WTC11 (cell line): ENCODE measurements around the gene SHLD1. TPM values are rescaled to one million over a fixed set of nuclear protein-coding genes. Genes with fewer than 3 reads are reported as not detected.

Experiments used
- ATAC-seq: fragments of 200-7000 bp; cut with Tn5 transposase; 2 replicates; pipeline ENCODE4 v1.10.0; 2021; ENCODE audit warnings: mild to moderate bottlenecking, moderate library complexity
- CTCF ChIA-PET: fragments of 300-600 bp; sonication (Branson Sonifier 250); formaldehyde crosslinking; loops from one replicate; lab custom pipeline; 2021; ENCODE audit warnings: antibody characterized with exemption; lab: Charles Lee
- POLR2A ChIA-PET: fragments of 350-600 bp; sonication (Branson Sonifier 250); formaldehyde crosslinking; loops from one replicate; lab custom pipeline; 2021; ENCODE audit warnings: antibody characterized with exemption; lab: Charles Lee
- DNase-seq: peaks from one replicate; pipeline ENCODE4 v3.0.0; 2021; ENCODE audit warnings: low spot score
- H3K27ac Mint-ChIP-seq: 2 replicates; pipeline ENCODE4 v1.8.0; 2021; ENCODE audit warnings: mixed read lengths
- H3K27me3 Mint-ChIP-seq: 2 replicates; pipeline ENCODE4 v1.8.0; 2021; ENCODE audit warnings: low read depth, mild to moderate bottlenecking, moderate library complexity, mixed read lengths
- H3K36me3 Mint-ChIP-seq: 2 replicates; pipeline ENCODE4 v1.8.0; 2021; ENCODE audit warnings: mixed read lengths
- H3K4me1 Mint-ChIP-seq: 2 replicates; pipeline ENCODE4 v1.8.0; 2022; ENCODE audit warnings: mixed read lengths
- H3K4me3 Mint-ChIP-seq: 2 replicates; pipeline ENCODE4 v1.8.0; 2021; ENCODE audit warnings: mild to moderate bottlenecking, moderate library complexity, mixed read lengths
- H3K9me3 Mint-ChIP-seq: 2 replicates; pipeline ENCODE4 v1.8.0; 2021; ENCODE audit warnings: mixed read lengths
- ATF2 ChIP-seq: sonication (generic); formaldehyde crosslinking; IDR thresholded peaks from 2 replicates; pipeline ENCODE4 v1.8.1; 2022; ENCODE audit warnings: low read depth, missing genetic modification reagents, borderline replicate concordance
- ATF6 ChIP-seq: sonication (generic); formaldehyde crosslinking; IDR thresholded peaks from 2 replicates; pipeline ENCODE4 v1.8.1; 2023; ENCODE audit warnings: mild to moderate bottlenecking, missing genetic modification reagents
- CBFB ChIP-seq: sonication (generic); formaldehyde crosslinking; IDR thresholded peaks from 2 replicates; pipeline ENCODE4 v1.8.1; 2022; ENCODE audit warnings: mild to moderate bottlenecking, low read depth, missing genetic modification reagents
- CREB1 ChIP-seq: sonication (generic); formaldehyde crosslinking; IDR thresholded peaks from 2 replicates; pipeline ENCODE4 v1.8.0; 2023; ENCODE audit warnings: mild to moderate bottlenecking, missing genetic modification reagents
- E2F4 ChIP-seq: sonication (generic); formaldehyde crosslinking; IDR thresholded peaks from 2 replicates; pipeline ENCODE4 v1.8.1; 2022; ENCODE audit warnings: low read depth, mild to moderate bottlenecking, moderate library complexity, missing genetic modification reagents, borderline replicate concordance
- ELF4 ChIP-seq: sonication (generic); formaldehyde crosslinking; IDR thresholded peaks from 2 replicates; pipeline ENCODE4 v1.8.1; 2022; ENCODE audit warnings: low read depth, mild to moderate bottlenecking, moderate library complexity, missing genetic modification reagents
- GRHL2 ChIP-seq: fragments of 250-450 bp; sonication (Bioruptor Pico); IDR thresholded peaks from 2 replicates; pipeline ENCODE4 v1.8.0; 2022; ENCODE audit warnings: mild to moderate bottlenecking, moderate library complexity; ENCODE audit not compliant: insufficient replicate concordance, severe bottlenecking
- KAT7 ChIP-seq: sonication (generic); formaldehyde crosslinking; IDR thresholded peaks from 2 replicates; pipeline ENCODE4 v1.8.1; 2023; ENCODE audit warnings: missing genetic modification reagents, mild to moderate bottlenecking, borderline replicate concordance
- MAX ChIP-seq: sonication (generic); formaldehyde crosslinking; IDR thresholded peaks from 2 replicates; pipeline ENCODE4 v1.8.0; 2022; ENCODE audit warnings: mild to moderate bottlenecking, missing genetic modification reagents
- MLX ChIP-seq: sonication (generic); formaldehyde crosslinking; IDR thresholded peaks from 2 replicates; pipeline ENCODE4 v1.8.1; 2023; ENCODE audit warnings: mild to moderate bottlenecking, missing genetic modification reagents, moderate library complexity
- MYBL2 ChIP-seq: sonication (generic); formaldehyde crosslinking; IDR thresholded peaks from 2 replicates; pipeline ENCODE4 v1.8.1; 2023; ENCODE audit warnings: mild to moderate bottlenecking, moderate library complexity, missing genetic modification reagents
- OVOL2 ChIP-seq: fragments of 250-450 bp; sonication (Bioruptor Pico); IDR thresholded peaks from 2 replicates; pipeline ENCODE4 v1.9.0; 2021; ENCODE audit warnings: mild to moderate bottlenecking, borderline replicate concordance
- PRRX2 ChIP-seq: fragments of 250-450 bp; sonication (Bioruptor Pico); IDR thresholded peaks from 2 replicates; pipeline ENCODE4 v1.8.0; 2021; ENCODE audit warnings: mild to moderate bottlenecking
- SMAD4 ChIP-seq: sonication (generic); formaldehyde crosslinking; IDR thresholded peaks from 2 replicates; pipeline ENCODE4 v1.8.0; 2022; ENCODE audit warnings: mild to moderate bottlenecking, missing genetic modification reagents
- SP1 ChIP-seq: sonication (generic); formaldehyde crosslinking; conservative IDR thresholded peaks from 2 replicates; pipeline ENCODE4 v1.8.1; 2022; ENCODE audit warnings: missing genetic modification reagents
- TP53 ChIP-seq: sonication (generic); formaldehyde crosslinking; IDR thresholded peaks from 2 replicates; pipeline ENCODE4 v1.8.1; 2023; ENCODE audit warnings: mild to moderate bottlenecking, missing genetic modification reagents
- ZMAT4 ChIP-seq: fragments of 250-450 bp; sonication (Bioruptor Pico); IDR thresholded peaks from 2 replicates; pipeline ENCODE4 v1.9.0; 2021; ENCODE audit warnings: mild to moderate bottlenecking
- ZNF121 ChIP-seq: sonication (generic); formaldehyde crosslinking; IDR thresholded peaks from 2 replicates; pipeline ENCODE4 v1.8.0; 2023; ENCODE audit warnings: missing genetic modification reagents
- ZNF138 ChIP-seq: sonication (generic); formaldehyde crosslinking; conservative IDR thresholded peaks from 2 replicates; pipeline ENCODE4 v1.8.1; 2022; ENCODE audit warnings: mild to moderate bottlenecking, moderate library complexity, missing genetic modification reagents
- ZNF232 ChIP-seq: sonication (generic); formaldehyde crosslinking; IDR thresholded peaks from 2 replicates; pipeline ENCODE4 v1.8.0; 2022; ENCODE audit warnings: mild to moderate bottlenecking, missing genetic modification reagents
- ZNF317 ChIP-seq: sonication (generic); formaldehyde crosslinking; IDR thresholded peaks from 2 replicates; pipeline ENCODE4 v1.8.1; 2023; ENCODE audit warnings: low read depth, mild to moderate bottlenecking, moderate library complexity, missing genetic modification reagents, borderline replicate concordance
- total RNA-seq: library from RNA; stranded (reverse); gene quantifications from 3 replicates; pipeline ENCODE4 v1.2.3, GENCODE V29; 2021

The SHLD1 gene
- total RNA-seq, 1 experiment from 2014 or later: 4.1 TPM

- H3K27ac Mint-ChIP-seq: no peak overlapping the region
- peaks cover 3% of the 10 kb centered on the region; the same call in 1 of the 2 replicates for H3K27me3 Mint-ChIP-seq
- CTCF ChIA-PET: no interaction called here
- no peak for ATAC-seq
- no peaks in the 10 kb centered on the region; the same call in 1 of the 2 replicates for H3K4me1 Mint-ChIP-seq
- peaks cover 5% of the 10 kb centered on the region for H3K9me3 Mint-ChIP-seq
- no peaks in the 10 kb centered on the region for H3K36me3 Mint-ChIP-seq
- no peak for DNase-seq
- H3K4me3 Mint-ChIP-seq: no peak overlapping the region
- POLR2A ChIA-PET: no interaction called here
- TF ChIP-seq CBFB: no peak
- no peak for TF ChIP-seq MAX (CRISPR knock-in tag)
- TF ChIP-seq KAT7 (CRISPR knock-in tag): no peak
- TF ChIP-seq ZNF121: no peak
- no peak for TF ChIP-seq ZNF317
- no peak for TF ChIP-seq ZNF232 (CRISPR knock-in tag)
- TF ChIP-seq ZMAT4: no peak
- no peak for TF ChIP-seq MYBL2 (CRISPR knock-in tag)
- no peak for TF ChIP-seq ATF6 (CRISPR knock-in tag)
- TF ChIP-seq OVOL2 (CRISPR knock-in tag): no peak
- no peak for TF ChIP-seq ZNF138 (CRISPR knock-in tag)
- no peak for TF ChIP-seq TP53 (CRISPR knock-in tag)
- no peak for TF ChIP-seq GRHL2
- TF ChIP-seq MLX (CRISPR knock-in tag): no peak
- TF ChIP-seq SP1 (CRISPR knock-in tag): no peak
Observed at GRCh38 chr20:5731753-5732366, 18.3 kb upstream of the SHLD1 start.

- Mint-ChIP-seq H3K36me3 (no peaks in the 10 kb centered on the region), H3K27ac (no peak overlapping the region), H3K9me3 (no peaks in the 10 kb centered on the region), H3K27me3 (peaks cover 3% of the 10 kb centered on the region; the same call in 1 of the 2 replicates), H3K4me3 (no peak overlapping the region), H3K4me1 (no peaks in the 10 kb centered on the region; the same call in 1 of the 2 replicates)
- no peak for DNase-seq
- POLR2A ChIA-PET: no interaction called here
- no peak for ATAC-seq
- TF ChIP-seq PRRX2 (no peak), ATF2 (CRISPR knock-in tag) (no peak), ZNF232 (CRISPR knock-in tag) (no peak), ELF4 (no peak), KAT7 (CRISPR knock-in tag) (no peak), SMAD4 (no peak), CREB1 (CRISPR knock-in tag) (no peak), E2F4 (CRISPR knock-in tag) (no peak)
- CTCF ChIA-PET: interaction anchor here (0.6 kb wide), 1 partner anchor 199 kb away, joined by 3 read pairs; no protein-coding TSS in a partner anchor
Observed at GRCh38 chr20:5734602-5735001, 15.6 kb upstream of the SHLD1 start.
